Tibial nerve (tissue), 4 donors: ENCODE measurements around the gene RPL29. TPM values are rescaled to one million over a fixed set of nuclear protein-coding genes. Genes with fewer than 3 reads are reported as not detected.

Experiments
- DNase-seq, 2 donors: peaks; one replicate each; pipeline ENCODE4 v3.0.0-alpha.2; 2019; ENCODE audit warnings: low spot score in 2 of 2
- H3K27ac ChIP-seq, 4 donors: fragments of 200-600 bp; sonication (generic) in 3 of 4; one replicate each; pipeline ENCODE4 v1.5.1; 2017 to 2019; ENCODE audit warnings: mild to moderate bottlenecking in 1 of 4
- H3K27me3 ChIP-seq, 2 donors: fragments of 200-600 bp; sonication (generic) in 1 of 2; one replicate each; pipeline versions ENCODE4 v1.5.1 to v1.6.0; 2017 to 2019
- H3K36me3 ChIP-seq, 3 donors: fragments of 200-600 bp; sonication (generic); one replicate each; pipeline ENCODE4 v1.5.1; 2018 to 2019
- H3K4me1 ChIP-seq, 4 donors: fragments of 200-600 bp; sonication (generic) in 3 of 4; one replicate each; pipeline ENCODE4 v1.5.1; 2017 to 2019
- H3K4me3 ChIP-seq, 4 donors: fragments of 200-600 bp; sonication (generic) in 3 of 4; one replicate each; pipeline ENCODE4 v1.5.1; 2017 to 2019; ENCODE audit warnings: mild to moderate bottlenecking in 1 of 4, moderate library complexity in 1 of 4
- H3K9me3 ChIP-seq, 4 donors: fragments of 200-600 bp; sonication (generic) in 3 of 4; one replicate each; pipeline ENCODE4 v1.5.1; 2017 to 2019
- CTCF ChIP-seq, 5 experiments: fragments of 200-600 bp in 3 of 5; fragments of 450-650 bp in 2 of 5; sonication (generic) in 3 of 5; IDR thresholded peaks; one replicate each; pipeline ENCODE4 v1.5.1; 2016 to 2019; ENCODE audit warnings: antibody characterized with exemption in 5 of 5, mild to moderate bottlenecking in 3 of 5, moderate library complexity in 2 of 5
- EP300 ChIP-seq, 2 donors: sonication (generic); formaldehyde crosslinking; IDR thresholded peaks; one replicate each; pipeline ENCODE4 v1.6.1; 2017; ENCODE audit warnings: antibody characterized with exemption in 2 of 2, mild to moderate bottlenecking in 1 of 2
- POLR2A ChIP-seq, 2 donors: fragments of 450-650 bp; IDR thresholded peaks; one replicate each; pipeline ENCODE4 v1.6.1; 2017; ENCODE audit warnings: antibody characterized with exemption in 2 of 2, mild to moderate bottlenecking in 2 of 2, moderate library complexity in 2 of 2
- WGBS, 2 donors: methylation state at CpG; one replicate each; pipeline ENCODE4 v1.1.5; 2018; 5-methylcytosine and 5-hydroxymethylcytosine counted together
- total RNA-seq, 4 donors: library from RNA; depleted of rRNA; stranded (reverse); fragments of >200 nt; gene quantifications; one replicate each; pipeline ENCODE4 v1.1.0, GENCODE V29; 2016

RPL29 gene
- total RNA-seq, 4 donors from 2014 or later, result 809 to 1,472 (median 1,336) TPM

GRCh38 chr3:51977446-51978142, 18.1 kb downstream of the RPL29 start:
- Histone ChIP-seq H3K27me3 (no peaks in the 10 kb centered on the region), H3K4me1 (peaks cover 0 to 58% (median 34%) of the 10 kb centered on the region in 4 donors), H3K27ac (peak overlapping the region in 1 of 4 donors; percentile 35), H3K4me3 (no peak overlapping the region), H3K9me3 (no peaks in the 10 kb centered on the region), H3K36me3 (peaks cover 0 to 10% (median 0%) of the 10 kb centered on the region in 3 donors)
- TF ChIP-seq EP300 (IDR thresholded peaks at IDR 0.05), result no peak
- no peak for TF ChIP-seq POLR2A (IDR thresholded peaks at IDR 0.05)
- TF ChIP-seq CTCF (IDR thresholded peaks at IDR 0.05), result no peak
- no peak for DNase-seq
- 90 to 94% methylated on average over 9 of the region's 9 CpGs for WGBS, 2 donors

GRCh38 chr3:51975852-51976549, 19.7 kb downstream of the RPL29 start:
- Histone ChIP-seq H3K4me3 (peak overlapping the region; percentile 46 to 90 (median 66)), H3K27me3 (no peaks in the 10 kb centered on the region), H3K36me3 (peaks cover 0 to 10% (median 0%) of the 10 kb centered on the region in 3 donors), H3K9me3 (no peaks in the 10 kb centered on the region), H3K27ac (peak overlapping the region; percentile 82 to 98 (median 91)), H3K4me1 (peaks cover 0 to 45% (median 24%) of the 10 kb centered on the region in 4 donors)
- TF ChIP-seq EP300 (IDR thresholded peaks at IDR 0.05) (peak; percentile 7 to 21), CTCF (IDR thresholded peaks at IDR 0.05) (peak in 2 of 5 experiments; percentile 15 to 34), POLR2A (IDR thresholded peaks at IDR 0.05) (no peak)
- WGBS, 2 donors, result 26 to 27% methylated on average over 43 to 44 of the region's 46 CpGs
- peak; percentile 66 to 73 for DNase-seq

GRCh38 chr3:51974963-51975851, 20.5 kb downstream of the RPL29 start, which contains the start of gene ABHD14A:
TSS of gene ABHD14A (plus strand) at chr3:51975064. CDS start at chr3:51975136, 72 bp downstream.
- peaks cover 0 to 8% (median 0%) of the 10 kb centered on the region in 3 donors for H3K36me3 ChIP-seq
- no peaks in the 10 kb centered on the region for H3K27me3 ChIP-seq
- no peaks in the 10 kb centered on the region for H3K9me3 ChIP-seq
- TF ChIP-seq EP300 (IDR thresholded peaks at IDR 0.05), result no peak
- TF ChIP-seq CTCF (IDR thresholded peaks at IDR 0.05), result no peak
- peak; percentile 11 to 57 for TF ChIP-seq POLR2A (IDR thresholded peaks at IDR 0.05)
- 0 to 1% methylated on average over 42 to 61 of the region's 63 CpGs for WGBS, 2 donors
- H3K4me1 ChIP-seq, result peaks cover 0 to 44% (median 24%) of the 10 kb centered on the region in 4 donors
- H3K4me3 ChIP-seq, result peak within 1 kb of the TSS; percentile 46 to 90 (median 66)
- no peak for DNase-seq
- H3K27ac ChIP-seq, result peak within 1 kb of the TSS; percentile 82 to 98 (median 91)

GRCh38 chr3:51974277-51974962, 21.3 kb downstream of the RPL29 start:
- WGBS, 2 donors, result 13 to 15% methylated on average over 27 to 30 of the region's 30 CpGs
- H3K4me3 ChIP-seq, result peak overlapping the region; percentile 46 to 90 (median 66)
- H3K36me3 ChIP-seq, result peaks cover 0 to 8% (median 0%) of the 10 kb centered on the region in 3 donors
- peak in 1 of 5 experiments; percentile 60 for TF ChIP-seq CTCF (IDR thresholded peaks at IDR 0.05)
- TF ChIP-seq EP300 (IDR thresholded peaks at IDR 0.05), result no peak
- peak in 1 of 2 donors; percentile 56 for DNase-seq
- H3K4me1 ChIP-seq, result peaks cover 0 to 48% (median 24%) of the 10 kb centered on the region in 4 donors
- no peaks in the 10 kb centered on the region for H3K9me3 ChIP-seq
- H3K27ac ChIP-seq, result peak overlapping the region; percentile 82 to 98 (median 91)
- no peaks in the 10 kb centered on the region for H3K27me3 ChIP-seq
